K562 (cell line): ENCODE data around the gene VDR. TPM values are rescaled to one million over a fixed set of nuclear protein-coding genes. Genes with fewer than 3 reads are reported as not detected.

Experiments
- ARID3A ChIP-seq: IDR thresholded peaks from 2 replicates; pipeline ENCODE4 v1.6.1; 2012; ENCODE audit warnings: low read depth, low read length, improper control_type of control experiment, borderline replicate concordance
- CCAR2 ChIP-seq: fragments of 200-400 bp; formaldehyde crosslinking; IDR thresholded peaks from 2 replicates; pipeline ENCODE4 v1.6.1; 2017; ENCODE audit warnings: mild to moderate bottlenecking, low read depth, low read length
- CEBPG ChIP-seq, 3 experiments: fragments of 200-800 bp in 1 of 3; sonication (Bioruptor generic) in 1 of 3; sonication (generic) in 1 of 3; formaldehyde crosslinking in 1 of 3; IDR thresholded peaks in 2 of 3; conservative IDR thresholded peaks in 1 of 3; 2 replicates each; pipeline versions ENCODE4 v1.6.1 to v1.8.0; 2016 to 2022; ENCODE audit warnings: missing compliant biosample characterization in 2 of 3, missing genetic modification characterization in 2 of 3, mild to moderate bottlenecking in 1 of 3, missing genetic modification reagents in 1 of 3
- ERF ChIP-seq: fragments of 450-650 bp; formaldehyde crosslinking; IDR thresholded peaks from 2 replicates; pipeline ENCODE4 v1.4.0; 2020; ENCODE audit warnings: mild to moderate bottlenecking, mixed read lengths
- HDAC2 ChIP-seq: fragments of 450-650 bp; IDR thresholded peaks from 2 replicates; pipeline ENCODE4 v1.6.1; 2016; ENCODE audit warnings: mild to moderate bottlenecking
- HMGN3 ChIP-seq: IDR thresholded peaks from 2 replicates; pipeline ENCODE4 v1.6.1; 2011; ENCODE audit warnings: borderline replicate concordance, low read depth, mild to moderate bottlenecking, mixed read lengths, low read length; ENCODE audit not compliant: insufficient read length; ENCODE audit errors: extremely low read depth
- IRF1 ChIP-seq: sonication (generic); formaldehyde crosslinking; IDR thresholded peaks from 2 replicates; pipeline ENCODE4 v1.8.0; 2022; ENCODE audit warnings: missing genetic modification reagents, mild to moderate bottlenecking, borderline replicate concordance
- JUN ChIP-seq, 2 experiments: sonication (generic) in 1 of 2; formaldehyde crosslinking in 1 of 2; IDR thresholded peaks; 2 replicates each; pipeline versions ENCODE4 v1.6.1 to v1.8.0; 2012 to 2022; ENCODE audit warnings: borderline replicate concordance in 2 of 2, mild to moderate bottlenecking in 2 of 2, improper control_type of control experiment in 1 of 2, low read depth in 1 of 2, low read length in 1 of 2, missing genetic modification reagents in 1 of 2
- MAFF ChIP-seq: IDR thresholded peaks from 2 replicates; pipeline ENCODE4 v1.6.1; 2012; ENCODE audit warnings: low read length, improper control_type of control experiment
- RBFOX2 ChIP-seq: fragments of 200-400 bp; formaldehyde crosslinking; IDR thresholded peaks from 2 replicates; pipeline ENCODE4 v1.6.1; 2017; ENCODE audit warnings: low read depth, mild to moderate bottlenecking, low read length, moderate library complexity
- RFX1 ChIP-seq: fragments of 450-650 bp; IDR thresholded peaks from 2 replicates; pipeline ENCODE4 v1.6.1; 2016; ENCODE audit warnings: mild to moderate bottlenecking, moderate library complexity
- SAFB ChIP-seq: fragments of 200-400 bp; formaldehyde crosslinking; IDR thresholded peaks from 2 replicates; pipeline ENCODE4 v1.6.1; 2017; ENCODE audit warnings: low read depth, low read length, borderline replicate concordance
- SIRT6 ChIP-seq: IDR thresholded peaks from one replicate; pipeline ENCODE4 v1.6.1; 2012; ENCODE audit warnings: low read depth, mild to moderate bottlenecking, control low read depth, inconsistent platforms, low read length, moderate library complexity
- SMAD4 ChIP-seq: fragments of 250-450 bp; sonication (Bioruptor Pico); conservative IDR thresholded peaks from 2 replicates; pipeline ENCODE4 v1.8.0; 2021; ENCODE audit warnings: inconsistent platforms, mild to moderate bottlenecking, moderate library complexity
- SOX6 ChIP-seq: fragments of 450-650 bp; IDR thresholded peaks from 2 replicates; pipeline ENCODE4 v1.6.1; 2014; ENCODE audit warnings: mild to moderate bottlenecking
- SRF ChIP-seq, 2 experiments: fragments of 250-450, 450-650 bp in 1 of 2; sonication (Bioruptor Pico) in 1 of 2; sonication (generic) in 1 of 2; formaldehyde crosslinking; IDR thresholded peaks; 2 replicates each; pipeline versions ENCODE4 v1.5.0 to v1.5.1; 2020 to 2022; ENCODE audit warnings: mild to moderate bottlenecking in 1 of 2, missing genetic modification reagents in 1 of 2
- SRSF7 ChIP-seq: fragments of 200-400 bp; formaldehyde crosslinking; optimal IDR thresholded peaks from 2 replicates; pipeline ENCODE3; 2017; ENCODE audit warnings: mild to moderate bottlenecking, low read depth, low read length
- TAF7 ChIP-seq: fragments of 450-650 bp; IDR thresholded peaks from 2 replicates; pipeline ENCODE4 v1.6.1; 2016; ENCODE audit warnings: missing genetic modification characterization, missing compliant biosample characterization
- TARDBP ChIP-seq: fragments of 450-650 bp; IDR thresholded peaks from 2 replicates; pipeline ENCODE4 v1.6.1; 2016
- TOE1 ChIP-seq, 2 experiments: fragments of 450-650 bp in 1 of 2; sonication (generic) in 1 of 2; formaldehyde crosslinking in 1 of 2; IDR thresholded peaks; 2 replicates each; pipeline versions ENCODE4 v1.7.1 to v1.8.0; 2016 to 2022; ENCODE audit warnings: borderline replicate concordance in 2 of 2, mild to moderate bottlenecking in 2 of 2, antibody characterized with exemption in 1 of 2, inconsistent platforms in 1 of 2, low read depth in 1 of 2, missing genetic modification reagents in 1 of 2, moderate library complexity in 1 of 2
- ZNF140 ChIP-seq: fragments of 250-450 bp; sonication (Bioruptor Pico); IDR thresholded peaks from 2 replicates; pipeline ENCODE4 v1.8.0; 2021; ENCODE audit warnings: moderate library complexity, mild to moderate bottlenecking, inconsistent platforms
- ZNF384 ChIP-seq: IDR thresholded peaks from 2 replicates; pipeline ENCODE4 v1.6.1; 2012; ENCODE audit warnings: low read depth, low read length, improper control_type of control experiment
- ZNF583 ChIP-seq: fragments of 250-450 bp; sonication (Bioruptor Pico); IDR thresholded peaks from 2 replicates; pipeline ENCODE4 v1.4.0; 2020
- ZNF589 ChIP-seq: fragments of 200-800 bp; sonication (Bioruptor generic); IDR thresholded peaks from 2 replicates; pipeline ENCODE4 v1.6.1; 2016; ENCODE audit warnings: low read depth, missing genetic modification characterization, missing compliant biosample characterization
- polyA plus RNA-seq, 8 experiments: library from polyadenylated mRNA; depleted of rRNA in 4 of 8; stranded (reverse) in 5 of 8; unstranded in 3 of 8; fragments of >200 nt; fragmentation: Nextera tagmentation in 2 of 8; fragmentation: Illumina TruSeq in 1 of 8; extraction: Ambion mirVana in 2 of 8; extraction: Trizol in 1 of 8; gene quantifications; 2 replicates each; pipeline versions ENCODE4 v1.2.1 to v1.2.3, GENCODE V29; 2011 to 2014; ENCODE audit warnings: inconsistent platforms in 1 of 8, missing spikeins in 1 of 8
- total RNA-seq, 7 experiments: library from RNA; depleted of rRNA in 6 of 7; stranded (reverse); fragments of >200 nt in 6 of 7; fragmentation: Illumina TruSeq in 2 of 7; extraction: Trizol in 2 of 7; gene quantifications; 2 replicates each; pipeline versions ENCODE4 v1.2.1 to v1.2.3, GENCODE V29; 2011 to 2021; ENCODE audit warnings: low replicate concordance in 1 of 7
- TF ChIP-seq, protein P1 (sequence below): fragments of 250-450 bp; sonication (Bioruptor Pico); IDR thresholded peaks from 2 replicates; pipeline ENCODE4 v1.8.0; 2021; ENCODE audit warnings: mild to moderate bottlenecking, moderate library complexity

VDR gene
- total and polyA plus RNA-seq, 9 of the 15 experiments (the other 6 are each of a cell fraction or from before 2014, with no cell fraction given) = 0.61 to 4.8 (median 2.0) TPM

DNA sequence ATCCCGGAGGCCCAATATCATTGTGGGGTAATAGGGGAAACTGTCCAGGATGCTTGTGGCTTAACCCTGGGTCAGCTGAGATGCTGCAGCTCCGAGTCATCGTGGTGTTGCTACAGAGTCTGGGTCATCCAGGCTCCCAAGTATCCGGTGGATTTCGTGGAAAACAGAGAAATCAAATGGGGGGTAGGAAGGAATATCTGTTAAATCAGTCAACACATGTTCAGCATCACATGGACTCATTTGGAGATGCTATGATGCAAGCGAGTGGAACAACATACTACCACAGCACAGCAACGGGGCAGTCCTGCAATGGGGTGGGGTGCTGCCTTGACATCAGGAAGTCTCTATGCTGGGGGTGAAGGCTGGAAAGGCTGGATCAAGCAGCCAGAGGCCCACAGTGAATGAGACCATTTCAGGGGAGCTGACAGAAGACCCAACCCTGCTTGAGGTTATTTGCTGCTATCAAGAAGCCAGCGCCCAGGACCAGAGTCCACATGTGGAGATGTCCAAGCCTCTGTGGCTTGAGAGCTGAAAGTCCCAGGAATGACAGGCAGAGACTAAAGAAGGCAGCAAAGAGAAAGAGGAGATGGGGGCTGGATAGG lies 22.9 kb downstream of the VDR start (continued):
- TF ChIP-seq SAFB (no peak), SOX6 (no peak), ERF (no peak), ZNF589 (CRISPR knock-in tag) (peak; percentile 68; the same call in 1 of the 2 replicates), SRF (CRISPR knock-in tag; IDR thresholded peaks at IDR 0.05) (no peak), JUN (IDR thresholded peaks at IDR 0.05; ENCODE audit: borderline replicate concordance, low read depth, low read length) (peak; percentile 42; the same call in 1 of the 2 replicates), JUN (CRISPR knock-in tag; IDR thresholded peaks at IDR 0.05; ENCODE audit: borderline replicate concordance) (no peak), TARDBP (no peak), SMAD4 (CRISPR knock-in tag) (peak; percentile 83), HDAC2 (no peak), SIRT6 (no peak), ARID3A (no peak), ZNF140 (CRISPR knock-in tag) (no peak), ZNF583 (CRISPR knock-in tag) (no peak), CCAR2 (no peak), TAF7 (tag) (no peak), IRF1 (no peak), TOE1 (IDR thresholded peaks at IDR 0.05; ENCODE audit: borderline replicate concordance) (no peak), TOE1 (CRISPR knock-in tag; IDR thresholded peaks at IDR 0.05; ENCODE audit: borderline replicate concordance, low read depth) (no peak), CEBPG (CRISPR knock-in tag; IDR thresholded peaks at IDR 0.05) (peak; percentile 72; the same call in 1 of the 2 replicates), CEBPG (tag; conservative IDR thresholded peaks at IDR 0.05 in 1 of 2, IDR thresholded peaks at IDR 0.05 in 1 of 2) (peak; percentile 68 to 98), MAFF (no peak), RFX1 (no peak), ZNF384 (no peak), SRSF7 (no peak), RBFOX2 (no peak), HMGN3 (no peak)
- TF ChIP-seq, protein P1, sequence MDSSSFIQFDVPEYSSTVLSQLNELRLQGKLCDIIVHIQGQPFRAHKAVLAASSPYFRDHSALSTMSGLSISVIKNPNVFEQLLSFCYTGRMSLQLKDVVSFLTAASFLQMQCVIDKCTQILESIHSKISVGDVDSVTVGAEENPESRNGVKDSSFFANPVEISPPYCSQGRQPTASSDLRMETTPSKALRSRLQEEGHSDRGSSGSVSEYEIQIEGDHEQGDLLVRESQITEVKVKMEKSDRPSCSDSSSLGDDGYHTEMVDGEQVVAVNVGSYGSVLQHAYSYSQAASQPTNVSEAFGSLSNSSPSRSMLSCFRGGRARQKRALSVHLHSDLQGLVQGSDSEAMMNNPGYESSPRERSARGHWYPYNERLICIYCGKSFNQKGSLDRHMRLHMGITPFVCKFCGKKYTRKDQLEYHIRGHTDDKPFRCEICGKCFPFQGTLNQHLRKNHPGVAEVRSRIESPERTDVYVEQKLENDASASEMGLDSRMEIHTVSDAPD = no peak
